Mesendoderm (in vitro differentiated cells): ENCODE measurements around the gene PAFAH2.
"Not testable (repeated sequence)": the region's sequence is repeated elsewhere in the genome, so short reads cannot be mapped to it uniquely, and the experiment has no call there.

Source experiments
- DNase-seq: peaks from one replicate; pipeline ENCODE4 v3.0.0; 2013
- H2AK5ac ChIP-seq: 2 replicates; pipeline ENCODE4 v1.6.1; 2013; ENCODE audit warnings: low read length, inconsistent platforms
- H2BK120ac ChIP-seq: 2 replicates; pipeline ENCODE4 v1.6.1; 2013; ENCODE audit warnings: low read depth, mild to moderate bottlenecking, low read length, moderate library complexity, mixed read lengths
- H2BK15ac ChIP-seq: replicated peaks from 2 replicates; pipeline ENCODE4 v1.6.1; 2013; ENCODE audit warnings: low read depth, mild to moderate bottlenecking, moderate library complexity
- H2BK5ac ChIP-seq: 2 replicates; pipeline ENCODE4 v1.6.1; 2013; ENCODE audit warnings: low read length, inconsistent platforms
- H3K18ac ChIP-seq: 2 replicates; pipeline ENCODE4 v1.6.1; 2013; ENCODE audit warnings: mild to moderate bottlenecking, low read length, mixed read lengths
- H3K23ac ChIP-seq: one replicate; pipeline ENCODE4 v1.6.1; 2013; ENCODE audit warnings: low read length
- H3K27ac ChIP-seq: 2 replicates; pipeline ENCODE4 v1.5.1; 2013; ENCODE audit warnings: low read depth, mild to moderate bottlenecking, inconsistent platforms, low read length, moderate library complexity
- H3K27me3 ChIP-seq: 2 replicates; pipeline ENCODE4 v1.6.1; 2013; ENCODE audit warnings: low read length, control low read depth, mild to moderate bottlenecking, inconsistent platforms; ENCODE audit not compliant: insufficient read depth, poor library complexity
- H3K36me3 ChIP-seq: 2 replicates; pipeline ENCODE4 v1.6.1; 2013; ENCODE audit warnings: low read length, inconsistent platforms; ENCODE audit not compliant: control insufficient read depth, insufficient read depth
- H3K4ac ChIP-seq: one replicate; pipeline ENCODE4 v1.6.1; 2013; ENCODE audit warnings: low read depth, mild to moderate bottlenecking, low read length, moderate library complexity
- H3K4me1 ChIP-seq: 2 replicates; pipeline ENCODE4 v1.6.1; 2013; ENCODE audit warnings: low read depth, low read length, inconsistent platforms; ENCODE audit not compliant: control insufficient read depth
- H3K4me2 ChIP-seq: 2 replicates; pipeline ENCODE4 v1.6.1; 2013; ENCODE audit warnings: low read length
- H3K4me3 ChIP-seq: 2 replicates; pipeline ENCODE4 v1.5.1; 2013; ENCODE audit warnings: mild to moderate bottlenecking, low read length
- H3K56ac ChIP-seq: one replicate; pipeline ENCODE4 v1.6.1; 2013; ENCODE audit warnings: low read length
- H3K79me1 ChIP-seq: 2 replicates; pipeline ENCODE4 v1.6.1; 2013; ENCODE audit warnings: low read length, inconsistent platforms
- H3K79me2 ChIP-seq: 2 replicates; pipeline ENCODE4 v1.6.1; 2013; ENCODE audit warnings: mild to moderate bottlenecking, low read length; ENCODE audit not compliant: control insufficient read depth, insufficient read depth
- H3K9ac ChIP-seq: 2 replicates; pipeline ENCODE4 v1.6.1; 2013; ENCODE audit warnings: low read length, inconsistent platforms
- H4K5ac ChIP-seq: one replicate; pipeline ENCODE4 v1.6.1; 2013; ENCODE audit warnings: low read length
- H4K8ac ChIP-seq: one replicate; pipeline ENCODE4 v1.6.1; 2013; ENCODE audit warnings: low read depth, mild to moderate bottlenecking, control low read depth, low read length, moderate library complexity
- WGBS: extraction: QIAGEN DNeasy Blood & Tissue Kit; methylation state at CpG from one replicate; pipeline ENCODE4 v1.1.7; 2013; ENCODE audit warnings: low lambda C conversion rate, missing lambda C conversion rate; ENCODE audit not compliant: insufficient coverage; ENCODE audit errors: extremely low coverage; 5-methylcytosine and 5-hydroxymethylcytosine counted together

PAFAH2 gene

DNA sequence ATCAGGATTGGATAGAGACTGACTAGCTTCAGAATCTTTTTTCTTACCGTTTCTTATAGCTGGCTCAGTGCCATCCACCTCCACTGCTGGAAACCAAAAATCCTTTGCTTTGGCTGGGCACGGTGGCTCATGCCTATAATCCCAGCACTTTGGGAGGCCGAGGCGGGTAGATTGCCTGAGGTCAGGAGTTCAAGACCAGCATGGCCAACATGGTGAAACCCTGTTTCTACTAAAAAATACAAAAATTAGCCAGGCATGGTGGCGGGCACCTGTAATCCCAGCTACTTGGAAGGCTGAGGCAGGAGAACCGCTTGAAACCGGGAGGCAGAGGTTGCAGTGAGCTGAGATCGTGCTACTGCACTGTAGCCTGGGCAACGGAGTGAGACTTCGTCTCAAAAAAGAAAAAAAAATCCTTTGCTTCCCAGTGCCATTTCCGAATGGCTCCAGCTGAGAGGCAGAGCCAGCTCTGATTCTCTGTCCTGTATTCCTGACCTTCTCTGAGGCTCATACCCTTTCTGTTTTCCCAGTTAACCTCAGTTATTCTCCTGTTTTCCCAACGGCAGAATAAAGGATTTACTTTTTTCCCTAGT, 65.0 kb downstream of the PAFAH2 start:
- H3K27ac ChIP-seq, H3K18ac ChIP-seq, H3K56ac ChIP-seq, H3K79me1 ChIP-seq, H4K8ac ChIP-seq, DNase-seq, H3K4me3 ChIP-seq, H2AK5ac ChIP-seq, H3K4ac ChIP-seq, H3K4me2 ChIP-seq, H3K36me3 ChIP-seq, H2BK120ac ChIP-seq, H3K79me2 ChIP-seq, H3K4me1 ChIP-seq, H2BK15ac ChIP-seq, H4K5ac ChIP-seq, H3K23ac ChIP-seq, H2BK5ac ChIP-seq, H3K9ac ChIP-seq, H3K27me3 ChIP-seq: not testable (repeated sequence)
- WGBS = no CpG with 5 or more reads among the region's 12 CpGs

DNA sequence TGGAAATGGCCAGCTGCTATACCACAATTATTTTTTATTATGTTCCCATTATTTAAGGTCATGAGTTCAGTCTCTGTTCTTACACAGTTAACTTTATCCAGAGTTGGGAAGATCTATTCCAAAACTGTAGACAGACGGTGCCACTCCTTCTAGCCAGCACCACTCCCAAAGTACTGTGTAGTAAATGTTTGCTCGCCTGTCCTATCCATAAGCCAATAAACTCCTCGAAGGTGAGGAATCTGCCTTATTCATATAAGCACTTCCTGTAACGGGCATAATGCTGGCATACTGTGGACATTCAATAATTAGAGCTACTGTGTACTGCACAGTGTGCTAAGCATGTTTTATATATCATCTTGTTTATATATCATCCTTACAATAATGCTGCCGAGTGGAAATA, 65.5 kb downstream of the PAFAH2 start:
- no peaks in the 10 kb centered on the region for H3K79me2 ChIP-seq
- no peak overlapping the region for H3K27ac ChIP-seq
- no peaks in the 10 kb centered on the region for H3K36me3 ChIP-seq
- WGBS = no CpG with 5 or more reads among the region's 5 CpGs
- H3K4ac ChIP-seq = no peak overlapping the region
- no peaks in the 10 kb centered on the region for H3K4me1 ChIP-seq
- no peak overlapping the region for H4K8ac ChIP-seq
- H2BK5ac ChIP-seq = no peak overlapping the region
- no peak overlapping the region for H2BK120ac ChIP-seq
- H3K56ac ChIP-seq = no peak overlapping the region
- H3K23ac ChIP-seq = no peak overlapping the region
- H4K5ac ChIP-seq = no peak overlapping the region
- no peak for DNase-seq
- no peak overlapping the region for H3K4me2 ChIP-seq
- no peak overlapping the region for H3K18ac ChIP-seq
- H2BK15ac ChIP-seq = no peak overlapping the region
- no peak overlapping the region for H3K4me3 ChIP-seq
- no peak overlapping the region for H2AK5ac ChIP-seq
- H3K27me3 ChIP-seq = no peaks in the 10 kb centered on the region
- H3K79me1 ChIP-seq = no peaks in the 10 kb centered on the region
- no peak overlapping the region for H3K9ac ChIP-seq

DNA sequence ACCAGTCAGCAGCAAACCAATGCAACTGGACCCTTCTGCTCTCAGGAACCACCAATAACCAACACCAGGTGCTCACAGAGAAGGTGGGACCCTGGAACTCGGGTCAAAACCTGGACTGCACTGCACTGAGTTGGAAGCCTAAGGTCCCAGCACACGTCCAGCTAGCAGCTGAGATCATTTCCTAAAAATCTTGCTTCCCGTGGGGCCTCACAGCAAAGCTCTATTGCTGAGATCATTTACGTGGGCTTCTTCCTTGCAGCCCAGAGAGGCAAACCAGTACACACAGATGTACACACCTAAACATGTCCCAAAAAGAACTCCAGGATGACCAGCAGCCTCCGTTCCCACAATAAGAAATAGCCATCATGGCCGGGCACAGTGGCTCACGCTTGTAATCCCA, 68.8 kb downstream of the PAFAH2 start:
- H3K4me3 ChIP-seq = no peak overlapping the region
- H3K36me3 ChIP-seq = no peaks in the 10 kb centered on the region
- H3K4me1 ChIP-seq = no peaks in the 10 kb centered on the region
- H3K27me3 ChIP-seq = no peaks in the 10 kb centered on the region
- H3K56ac ChIP-seq = no peak overlapping the region
- no peaks in the 10 kb centered on the region for H3K79me1 ChIP-seq
- H4K8ac ChIP-seq = no peak overlapping the region
- H3K23ac ChIP-seq = no peak overlapping the region
- no peak overlapping the region for H3K4ac ChIP-seq
- no peak overlapping the region for H3K27ac ChIP-seq
- DNase-seq = no peak
- no peak overlapping the region for H3K4me2 ChIP-seq
- no peak overlapping the region for H4K5ac ChIP-seq
- no peak overlapping the region for H3K18ac ChIP-seq
- H2BK15ac ChIP-seq = no peak overlapping the region
- no peak overlapping the region for H2BK5ac ChIP-seq
- H2AK5ac ChIP-seq = no peak overlapping the region
- H2BK120ac ChIP-seq = no peak overlapping the region
- H3K9ac ChIP-seq = no peak overlapping the region
- WGBS = no CpG with 5 or more reads among the region's 7 CpGs
- H3K79me2 ChIP-seq = no peaks in the 10 kb centered on the region

DNA sequence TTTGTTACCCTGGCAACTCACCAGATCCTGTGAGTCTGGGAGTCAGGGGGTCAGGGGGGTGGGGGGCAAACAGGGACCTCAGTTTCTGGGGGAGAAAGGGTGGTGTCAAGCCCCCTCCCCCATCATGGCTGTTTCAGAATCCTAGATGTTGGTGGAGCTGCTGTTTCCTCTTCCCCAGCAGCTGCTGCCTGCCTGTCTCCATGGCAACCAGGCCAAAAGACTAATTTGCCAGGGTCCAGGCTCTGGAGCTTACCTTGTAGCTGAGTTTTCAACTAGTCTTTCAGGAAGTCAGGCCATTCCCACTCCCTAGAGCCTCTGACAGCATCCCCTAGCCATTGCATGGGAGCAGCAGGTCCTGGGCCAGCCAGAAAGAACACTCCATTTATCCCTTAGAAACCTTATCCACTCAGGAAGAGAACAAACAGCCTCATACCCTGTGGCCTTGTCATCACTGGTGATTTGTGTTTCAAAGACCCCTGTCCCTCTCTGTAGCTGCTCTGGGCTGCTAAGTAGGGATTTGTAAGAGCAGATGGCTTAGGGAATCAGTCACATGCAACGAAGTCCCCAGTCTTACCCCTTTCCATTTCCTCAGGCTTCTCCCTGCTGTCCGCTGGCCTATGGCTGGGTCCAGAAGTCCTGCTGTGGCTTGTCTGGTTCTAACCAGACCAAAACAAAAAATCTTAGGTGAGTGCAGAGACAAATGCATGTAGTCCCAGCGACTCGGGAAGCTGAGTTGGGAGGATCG, 70.2 kb downstream of the PAFAH2 start:
- H3K4me2 ChIP-seq = no peak overlapping the region
- H3K18ac ChIP-seq = no peak overlapping the region
- H3K79me2 ChIP-seq = no peaks in the 10 kb centered on the region
- H3K27me3 ChIP-seq = no peaks in the 10 kb centered on the region
- peak; percentile 90 for DNase-seq
- H2AK5ac ChIP-seq = no peak overlapping the region
- H2BK120ac ChIP-seq = no peak overlapping the region
- WGBS = no CpG with 5 or more reads among the region's 5 CpGs
- no peaks in the 10 kb centered on the region for H3K79me1 ChIP-seq
- no peak overlapping the region for H4K8ac ChIP-seq
- H3K36me3 ChIP-seq = no peaks in the 10 kb centered on the region
- no peak overlapping the region for H2BK5ac ChIP-seq
- no peaks in the 10 kb centered on the region for H3K4me1 ChIP-seq
- H4K5ac ChIP-seq = no peak overlapping the region
- H3K23ac ChIP-seq = no peak overlapping the region
- H3K9ac ChIP-seq = no peak overlapping the region
- H3K27ac ChIP-seq = no peak overlapping the region
- H3K56ac ChIP-seq = no peak overlapping the region
- H3K4me3 ChIP-seq = no peak overlapping the region
- H3K4ac ChIP-seq = no peak overlapping the region
- no peak overlapping the region for H2BK15ac ChIP-seq

DNA sequence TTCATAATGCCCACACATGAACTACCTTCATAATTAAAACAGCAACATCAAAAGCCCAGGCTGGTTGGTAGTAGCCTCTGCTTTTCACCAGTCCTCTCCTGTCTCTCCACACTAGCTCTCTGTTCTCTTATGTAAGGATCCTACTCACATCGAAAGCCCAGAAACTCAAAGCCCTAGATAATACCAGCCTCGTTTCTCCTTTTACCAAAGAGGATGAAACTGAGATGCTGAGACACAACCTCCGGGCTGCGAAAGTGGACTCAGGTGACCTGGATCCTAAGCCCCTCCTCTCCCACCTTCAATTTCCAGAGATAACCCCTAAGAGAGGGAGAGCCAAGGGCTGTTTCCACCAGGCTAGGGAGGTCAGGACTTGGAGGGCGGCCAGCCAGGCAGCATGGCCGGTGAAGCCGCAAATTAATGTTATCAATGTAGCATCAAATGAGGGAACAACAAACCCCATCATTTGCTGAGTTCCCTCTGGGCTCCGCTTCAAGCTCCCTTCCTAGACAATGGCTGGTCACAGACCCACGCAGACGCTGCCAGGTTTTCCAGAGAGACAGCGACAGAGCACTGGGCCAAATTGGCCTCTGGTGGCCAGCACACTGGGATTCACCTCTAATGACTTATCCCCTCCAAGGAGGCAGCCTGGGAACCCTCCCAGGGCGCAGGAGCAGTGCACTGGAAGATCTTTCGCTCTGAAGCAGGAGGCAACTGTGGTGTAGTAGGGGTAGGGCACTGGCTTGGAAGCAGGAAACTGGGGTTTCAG, 70.9 kb downstream of the PAFAH2 start:
- H3K79me1 ChIP-seq = no peaks in the 10 kb centered on the region
- H4K8ac ChIP-seq = no peak overlapping the region
- no peak overlapping the region for H2BK5ac ChIP-seq
- H2BK120ac ChIP-seq = no peak overlapping the region
- no peak overlapping the region for H3K27ac ChIP-seq
- H3K9ac ChIP-seq = no peak overlapping the region
- peaks cover 5% of the 10 kb centered on the region for H3K4me1 ChIP-seq
- DNase-seq = no peak
- no peaks in the 10 kb centered on the region for H3K27me3 ChIP-seq
- no peak overlapping the region for H3K4ac ChIP-seq
- no peak overlapping the region for H3K4me2 ChIP-seq
- WGBS = no CpG with 5 or more reads among the region's 13 CpGs
- no peak overlapping the region for H2AK5ac ChIP-seq
- no peak overlapping the region for H3K18ac ChIP-seq
- peak overlapping the region; percentile 22 for H3K56ac ChIP-seq
- no peak overlapping the region for H3K4me3 ChIP-seq
- H4K5ac ChIP-seq = no peak overlapping the region
- H2BK15ac ChIP-seq = no peak overlapping the region
- H3K23ac ChIP-seq = no peak overlapping the region
- H3K79me2 ChIP-seq = no peaks in the 10 kb centered on the region
- H3K36me3 ChIP-seq = no peaks in the 10 kb centered on the region
